Parathyroid adenoma (tissue), 2 donors: ENCODE measurements around the gene TMEM131.

ENCODE experiments used
- H2AFZ ChIP-seq: fragments of 300-600 bp; sonication (generic); one replicate; pipeline ENCODE4 v1.7.0; 2017; ENCODE audit warnings: antibody characterized with exemption, mild to moderate bottlenecking
- H3K27ac ChIP-seq: fragments of 300-600 bp; sonication (generic); one replicate; pipeline ENCODE4 v1.7.0; 2017
- H3K27me3 ChIP-seq: fragments of 300-600 bp; sonication (generic); one replicate; pipeline ENCODE4 v1.7.0; 2017; ENCODE audit warnings: low read length; ENCODE audit not compliant: control insufficient read depth, insufficient read depth
- H3K36me3 ChIP-seq: fragments of 300-600 bp; sonication (generic); one replicate; pipeline ENCODE4 v1.7.0; 2017; ENCODE audit warnings: low read length; ENCODE audit not compliant: control insufficient read depth, insufficient read depth
- H3K4me1 ChIP-seq: fragments of 300-600 bp; sonication (generic); one replicate; pipeline ENCODE4 v1.7.0; 2017; ENCODE audit warnings: control low read depth
- H3K4me2 ChIP-seq: fragments of 300-600 bp; sonication (generic); one replicate; pipeline ENCODE4 v1.7.0; 2017; ENCODE audit warnings: low read length
- H3K4me3 ChIP-seq: fragments of 300-600 bp; sonication (generic); one replicate; pipeline ENCODE4 v1.7.0; 2017; ENCODE audit warnings: low read depth, low read length
- H3K79me2 ChIP-seq: fragments of 300-600 bp; sonication (generic); one replicate; pipeline ENCODE4 v1.7.0; 2017; ENCODE audit warnings: control low read depth
- H3K9ac ChIP-seq: fragments of 300-600 bp; sonication (generic); one replicate; pipeline ENCODE4 v1.7.0; 2017; ENCODE audit warnings: mild to moderate bottlenecking
- H3K9me3 ChIP-seq: fragments of 300-600 bp; sonication (generic); one replicate; pipeline ENCODE4 v1.7.0; 2017; ENCODE audit warnings: low read length; ENCODE audit not compliant: control insufficient read depth
- TF ChIP-seq, protein P1 (sequence below): fragments of 300-600 bp; sonication (generic); IDR thresholded peaks from one replicate; pipeline ENCODE4 v1.7.0; 2017; ENCODE audit warnings: antibody characterized with exemption, mild to moderate bottlenecking
- donor health status: primary hyperparathyroidism.

TMEM131 gene

DNA sequence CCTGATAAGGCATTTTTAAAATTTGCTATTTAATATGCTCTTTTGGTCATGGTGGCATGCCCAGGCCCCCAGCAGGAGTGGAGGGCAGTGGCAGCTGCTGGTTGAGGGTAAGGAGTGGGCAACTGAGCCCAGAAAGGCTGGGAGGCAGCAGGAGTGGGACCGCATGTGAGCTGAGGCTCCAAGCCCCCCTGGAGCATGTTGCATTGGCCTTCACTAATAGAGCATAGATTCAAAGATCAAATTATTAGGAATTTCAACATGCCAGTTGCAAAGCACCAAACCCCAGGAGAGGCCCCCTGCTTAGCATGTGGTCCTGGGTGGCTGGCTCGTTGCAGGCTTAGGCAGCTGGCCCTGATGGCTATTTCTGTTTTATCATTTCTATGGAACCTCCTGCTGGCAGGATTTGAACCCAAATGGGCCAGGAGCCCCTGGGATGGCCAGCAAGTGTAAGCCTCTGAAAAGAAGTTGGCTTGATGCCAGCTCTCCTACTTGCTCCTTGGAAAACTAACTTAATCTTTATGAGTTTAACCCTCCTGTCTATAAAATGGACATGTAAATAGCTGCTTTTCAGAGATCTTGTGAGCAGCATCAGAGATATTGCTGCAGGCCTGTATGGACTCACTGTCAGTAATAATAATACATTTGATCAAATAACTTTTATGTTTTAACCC lies 42.1 kb upstream of the TMEM131 start:
- Histone ChIP-seq H3K27me3 (no peaks in the 10 kb centered on the region), H3K4me3 (no peak overlapping the region), H3K4me2 (no peak overlapping the region), H3K4me1 (no peaks in the 10 kb centered on the region), H3K9me3 (no peaks in the 10 kb centered on the region), H3K27ac (no peak overlapping the region), H3K9ac (no peak overlapping the region), H3K79me2 (no peaks in the 10 kb centered on the region), H2AFZ (no peak overlapping the region), H3K36me3 (no peaks in the 10 kb centered on the region)
- TF ChIP-seq, protein P1, sequence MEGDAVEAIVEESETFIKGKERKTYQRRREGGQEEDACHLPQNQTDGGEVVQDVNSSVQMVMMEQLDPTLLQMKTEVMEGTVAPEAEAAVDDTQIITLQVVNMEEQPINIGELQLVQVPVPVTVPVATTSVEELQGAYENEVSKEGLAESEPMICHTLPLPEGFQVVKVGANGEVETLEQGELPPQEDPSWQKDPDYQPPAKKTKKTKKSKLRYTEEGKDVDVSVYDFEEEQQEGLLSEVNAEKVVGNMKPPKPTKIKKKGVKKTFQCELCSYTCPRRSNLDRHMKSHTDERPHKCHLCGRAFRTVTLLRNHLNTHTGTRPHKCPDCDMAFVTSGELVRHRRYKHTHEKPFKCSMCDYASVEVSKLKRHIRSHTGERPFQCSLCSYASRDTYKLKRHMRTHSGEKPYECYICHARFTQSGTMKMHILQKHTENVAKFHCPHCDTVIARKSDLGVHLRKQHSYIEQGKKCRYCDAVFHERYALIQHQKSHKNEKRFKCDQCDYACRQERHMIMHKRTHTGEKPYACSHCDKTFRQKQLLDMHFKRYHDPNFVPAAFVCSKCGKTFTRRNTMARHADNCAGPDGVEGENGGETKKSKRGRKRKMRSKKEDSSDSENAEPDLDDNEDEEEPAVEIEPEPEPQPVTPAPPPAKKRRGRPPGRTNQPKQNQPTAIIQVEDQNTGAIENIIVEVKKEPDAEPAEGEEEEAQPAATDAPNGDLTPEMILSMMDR: no peak

DNA sequence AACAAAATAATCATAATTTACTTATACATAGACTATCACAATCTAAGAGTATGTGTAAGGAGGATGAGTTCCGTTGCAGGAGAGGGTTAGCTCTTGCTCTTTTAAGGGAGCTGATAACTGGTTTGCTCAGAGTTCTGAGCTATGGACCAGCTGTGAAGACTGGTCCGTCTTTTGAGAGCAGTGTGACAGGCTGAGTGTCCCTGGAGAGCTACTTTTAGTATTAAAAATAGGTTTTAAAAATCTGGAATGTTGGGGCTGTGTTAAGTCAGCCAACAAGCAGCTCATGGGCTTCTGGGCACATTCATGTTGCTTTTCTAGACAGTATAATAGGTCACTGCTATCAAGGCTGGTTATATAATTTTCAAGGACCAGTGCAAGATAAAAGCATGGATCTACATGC lies 41.5 kb upstream of the TMEM131 start:
- H3K79me2 ChIP-seq: no peaks in the 10 kb centered on the region
- no peaks in the 10 kb centered on the region for H3K4me1 ChIP-seq
- no peaks in the 10 kb centered on the region for H3K9me3 ChIP-seq
- no peak overlapping the region for H3K9ac ChIP-seq
- no peak overlapping the region for H3K4me3 ChIP-seq
- no peaks in the 10 kb centered on the region for H3K36me3 ChIP-seq
- H3K4me2 ChIP-seq: no peak overlapping the region
- H3K27ac ChIP-seq: no peak overlapping the region
- TF ChIP-seq, protein P1: no peak
- no peak overlapping the region for H2AFZ ChIP-seq
- no peaks in the 10 kb centered on the region for H3K27me3 ChIP-seq

DNA sequence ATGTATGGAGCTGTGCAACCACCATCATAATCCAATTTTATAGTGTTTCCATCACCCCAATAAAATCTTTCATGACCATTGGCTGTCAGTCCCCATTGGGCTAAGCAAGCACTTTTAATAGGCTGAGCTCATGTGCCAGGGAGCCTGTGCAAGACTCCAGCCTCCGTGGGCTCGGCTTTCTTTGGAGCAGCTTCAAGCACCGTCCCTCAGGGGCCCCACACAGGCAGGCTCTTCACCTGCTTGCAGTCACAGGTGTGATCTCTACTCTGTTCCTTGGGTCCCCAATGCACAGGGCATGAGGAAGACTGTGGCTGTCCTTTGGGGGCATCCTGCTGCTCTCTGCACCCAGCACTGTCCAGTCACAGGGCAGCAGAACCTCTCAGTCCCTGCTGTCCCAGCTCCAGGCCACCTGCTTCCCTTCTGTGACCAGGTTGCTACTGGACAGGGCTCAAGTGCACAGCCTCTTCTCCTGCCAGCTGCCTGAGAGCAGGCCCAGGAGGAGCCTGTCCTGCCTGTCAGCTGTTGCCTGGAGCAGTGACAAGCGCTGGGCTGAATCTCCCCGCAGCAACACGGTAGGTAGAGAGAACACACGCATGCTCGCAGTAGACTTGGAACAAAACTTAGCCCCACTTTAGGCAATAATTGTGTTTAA lies 40.7 kb upstream of the TMEM131 start:
- Histone ChIP-seq H3K9ac (no peak overlapping the region), H3K36me3 (no peaks in the 10 kb centered on the region), H2AFZ (no peak overlapping the region), H3K9me3 (no peaks in the 10 kb centered on the region), H3K4me3 (no peak overlapping the region), H3K79me2 (no peaks in the 10 kb centered on the region), H3K4me2 (no peak overlapping the region), H3K27ac (no peak overlapping the region), H3K27me3 (no peaks in the 10 kb centered on the region), H3K4me1 (no peaks in the 10 kb centered on the region)
- TF ChIP-seq, protein P1: no peak

DNA sequence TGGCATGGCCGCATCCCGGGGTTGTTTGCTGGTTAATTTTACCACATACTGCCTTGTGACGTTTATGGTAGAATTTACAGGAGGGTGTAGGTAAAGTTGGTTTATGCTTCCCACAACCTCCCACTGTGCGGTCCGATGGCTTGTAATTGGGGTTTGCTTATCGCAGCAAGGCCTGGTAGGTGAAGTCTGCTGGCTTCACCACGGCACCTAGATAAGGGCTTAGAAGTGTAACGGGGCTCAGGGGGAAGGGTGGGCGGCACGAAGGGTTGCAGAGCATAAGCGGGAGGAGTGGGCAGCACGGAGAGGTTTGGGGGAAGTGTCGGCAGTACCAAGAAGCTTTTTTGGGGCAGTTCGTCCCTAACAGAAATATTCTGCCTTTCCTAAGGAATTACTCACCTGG lies 39.0 kb upstream of the TMEM131 start:
- H2AFZ ChIP-seq: no peak overlapping the region
- no peaks in the 10 kb centered on the region for H3K79me2 ChIP-seq
- H3K27ac ChIP-seq: no peak overlapping the region
- H3K4me2 ChIP-seq: no peak overlapping the region
- TF ChIP-seq, protein P1: no peak
- H3K9me3 ChIP-seq: no peaks in the 10 kb centered on the region
- no peak overlapping the region for H3K9ac ChIP-seq
- no peaks in the 10 kb centered on the region for H3K4me1 ChIP-seq
- no peaks in the 10 kb centered on the region for H3K36me3 ChIP-seq
- H3K4me3 ChIP-seq: no peak overlapping the region
- H3K27me3 ChIP-seq: no peaks in the 10 kb centered on the region

DNA sequence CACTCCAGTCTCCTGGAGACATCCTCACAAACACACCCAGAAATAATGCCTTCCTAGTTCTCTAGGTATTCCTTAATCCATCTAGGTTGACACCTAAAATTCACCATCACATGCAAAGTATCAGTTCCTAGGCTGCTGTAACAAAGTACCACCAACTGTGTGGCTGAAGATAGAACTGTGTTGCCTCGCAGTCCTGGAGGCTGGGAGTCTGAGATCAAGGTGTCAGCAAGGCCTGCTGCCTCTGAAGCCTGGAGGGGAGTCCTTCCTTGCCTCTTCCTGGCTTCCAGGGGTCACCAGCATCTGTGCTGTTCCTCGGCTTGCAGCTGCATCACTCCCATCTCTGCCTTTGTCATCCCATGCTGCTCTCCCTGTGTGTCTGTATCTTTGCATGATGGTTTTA lies 36.3 kb upstream of the TMEM131 start:
- H3K4me3 ChIP-seq: no peak overlapping the region
- H3K9ac ChIP-seq: no peak overlapping the region
- TF ChIP-seq, protein P1: no peak
- H3K9me3 ChIP-seq: no peaks in the 10 kb centered on the region
- H3K4me2 ChIP-seq: no peak overlapping the region
- H3K36me3 ChIP-seq: no peaks in the 10 kb centered on the region
- no peaks in the 10 kb centered on the region for H3K79me2 ChIP-seq
- H3K4me1 ChIP-seq: no peaks in the 10 kb centered on the region
- H3K27me3 ChIP-seq: no peaks in the 10 kb centered on the region
- H3K27ac ChIP-seq: no peak overlapping the region
- no peak overlapping the region for H2AFZ ChIP-seq
